ENCODE measurements around the gene MAPK10. TPM values are rescaled to one million over a fixed set of nuclear protein-coding genes. Genes with fewer than 3 reads are reported as not detected.

MAPK10 gene
- total RNA-seq, 1 donor from 2014 or later, result 2.0 TPM

DNA sequence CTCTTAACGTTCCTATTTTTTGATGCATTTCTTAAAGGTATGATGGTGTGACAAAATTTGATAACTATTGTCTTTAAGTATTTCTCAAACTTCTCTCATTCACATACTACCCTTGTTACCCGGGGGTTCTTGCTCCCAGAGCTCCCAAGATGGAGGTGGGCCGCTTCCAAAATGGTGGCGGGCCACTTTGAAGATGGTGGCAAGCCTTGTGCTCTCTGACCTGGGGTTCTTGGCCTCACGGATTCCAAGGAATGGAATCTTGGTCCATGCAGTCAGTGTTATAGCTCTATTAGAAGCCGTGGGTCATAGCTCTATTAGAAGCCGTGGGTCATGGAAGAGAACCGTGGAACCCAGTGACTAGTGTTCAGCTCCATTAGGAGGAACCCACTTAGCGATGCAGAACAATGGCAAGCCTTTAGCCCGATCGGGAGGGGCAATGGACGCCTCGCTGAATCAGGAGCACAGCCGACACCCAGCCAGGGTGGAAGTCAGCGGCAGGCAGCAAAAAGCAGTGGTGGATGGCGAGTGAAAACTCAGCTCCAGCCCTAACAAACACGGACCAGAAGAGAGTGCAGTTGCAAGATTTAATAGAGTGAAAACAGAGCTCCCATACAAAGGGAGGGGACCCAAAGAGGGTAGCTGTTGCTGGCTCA is 403.4 kb downstream of the MAPK10 start:
- Mint-ChIP-seq H3K4me3 (ENCODE audit: unreplicated experiment) (no peak overlapping the region), H3K9me3 (ENCODE audit: unreplicated experiment) (no peaks in the 10 kb centered on the region)

DNA sequence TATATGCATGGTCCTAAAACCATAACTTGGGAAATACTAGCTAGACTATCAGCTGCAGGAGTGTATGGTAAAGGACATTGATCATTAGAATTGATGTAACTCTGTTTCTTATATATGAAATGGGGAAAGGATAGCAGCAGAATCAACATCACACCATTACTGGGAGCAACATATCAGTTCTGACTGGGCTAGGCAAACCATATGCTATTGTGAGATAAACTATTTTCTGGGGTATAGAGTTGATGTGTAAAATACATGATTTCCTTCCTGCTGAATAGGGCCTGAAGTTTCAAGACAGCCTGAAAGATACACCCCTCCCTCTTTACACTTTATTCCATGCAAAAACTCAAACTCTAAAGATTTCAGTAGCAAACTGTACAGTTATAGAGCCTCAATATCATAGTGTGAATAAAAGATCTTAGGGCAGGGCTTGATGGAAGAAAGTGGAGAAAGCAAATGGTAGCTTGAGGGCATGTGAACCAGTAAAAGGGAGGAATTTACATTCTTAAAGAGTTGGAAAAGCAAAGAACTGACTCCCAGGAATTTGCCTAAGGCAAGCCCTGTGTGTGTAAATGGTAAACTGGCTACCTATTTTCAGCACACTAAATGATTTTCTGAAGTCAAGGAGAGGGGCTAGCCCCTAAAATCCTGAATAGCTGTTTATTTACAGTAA is 404.1 kb downstream of the MAPK10 start:
- DNase-seq (ENCODE audit: low spot score), result no peak
- Mint-ChIP-seq H3K4me1 (ENCODE audit: unreplicated experiment) (peaks cover 14% of the 10 kb centered on the region), H3K36me3 (ENCODE audit: low read depth, unreplicated experiment) (no peaks in the 10 kb centered on the region), H3K4me3 (ENCODE audit: unreplicated experiment) (no peak overlapping the region), H3K27ac (ENCODE audit: unreplicated experiment) (no peak overlapping the region), H3K27me3 (ENCODE audit: unreplicated experiment) (no peaks in the 10 kb centered on the region), H3K9me3 (ENCODE audit: unreplicated experiment) (no peaks in the 10 kb centered on the region)
- TF ChIP-seq, protein P1, sequence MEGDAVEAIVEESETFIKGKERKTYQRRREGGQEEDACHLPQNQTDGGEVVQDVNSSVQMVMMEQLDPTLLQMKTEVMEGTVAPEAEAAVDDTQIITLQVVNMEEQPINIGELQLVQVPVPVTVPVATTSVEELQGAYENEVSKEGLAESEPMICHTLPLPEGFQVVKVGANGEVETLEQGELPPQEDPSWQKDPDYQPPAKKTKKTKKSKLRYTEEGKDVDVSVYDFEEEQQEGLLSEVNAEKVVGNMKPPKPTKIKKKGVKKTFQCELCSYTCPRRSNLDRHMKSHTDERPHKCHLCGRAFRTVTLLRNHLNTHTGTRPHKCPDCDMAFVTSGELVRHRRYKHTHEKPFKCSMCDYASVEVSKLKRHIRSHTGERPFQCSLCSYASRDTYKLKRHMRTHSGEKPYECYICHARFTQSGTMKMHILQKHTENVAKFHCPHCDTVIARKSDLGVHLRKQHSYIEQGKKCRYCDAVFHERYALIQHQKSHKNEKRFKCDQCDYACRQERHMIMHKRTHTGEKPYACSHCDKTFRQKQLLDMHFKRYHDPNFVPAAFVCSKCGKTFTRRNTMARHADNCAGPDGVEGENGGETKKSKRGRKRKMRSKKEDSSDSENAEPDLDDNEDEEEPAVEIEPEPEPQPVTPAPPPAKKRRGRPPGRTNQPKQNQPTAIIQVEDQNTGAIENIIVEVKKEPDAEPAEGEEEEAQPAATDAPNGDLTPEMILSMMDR (IDR thresholded peaks at IDR 0.05; ENCODE audit: unreplicated experiment), result no peak

More for the DNA sequence above, 403.4 kb downstream of the MAPK10 start:
- H3K27me3 Mint-ChIP-seq (ENCODE audit: unreplicated experiment), result no peaks in the 10 kb centered on the region
- TF ChIP-seq, protein P1 (IDR thresholded peaks at IDR 0.05; ENCODE audit: unreplicated experiment), result no peak
- DNase-seq (ENCODE audit: low spot score), result no peak
- H3K27ac Mint-ChIP-seq (ENCODE audit: unreplicated experiment), result no peak overlapping the region
- H3K4me1 Mint-ChIP-seq (ENCODE audit: unreplicated experiment), result peaks cover 14% of the 10 kb centered on the region
- H3K36me3 Mint-ChIP-seq (ENCODE audit: low read depth, unreplicated experiment), result no peaks in the 10 kb centered on the region

DNA sequence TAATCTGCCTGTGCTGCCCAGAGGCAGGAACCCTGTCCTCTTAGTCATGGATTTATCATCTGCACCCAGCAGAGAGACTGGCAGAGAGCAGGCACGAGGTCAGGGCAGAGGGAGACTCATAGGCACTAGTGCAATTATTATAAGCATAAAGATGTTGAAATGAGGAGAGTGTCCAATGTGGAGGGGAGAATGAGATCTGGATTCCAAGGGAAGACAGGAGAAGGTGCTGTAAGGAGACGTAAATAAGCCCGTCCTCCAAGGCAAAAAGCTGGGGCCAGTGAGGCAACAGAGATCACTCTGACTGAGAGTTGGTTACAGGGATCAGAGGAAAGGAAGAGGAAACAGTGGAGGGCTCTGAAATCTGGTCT is 406.2 kb downstream of the MAPK10 start:
- Mint-ChIP-seq H3K4me3 (ENCODE audit: unreplicated experiment) (no peak overlapping the region), H3K27ac (ENCODE audit: unreplicated experiment) (no peak overlapping the region), H3K36me3 (ENCODE audit: low read depth, unreplicated experiment) (no peaks in the 10 kb centered on the region), H3K9me3 (ENCODE audit: unreplicated experiment) (no peaks in the 10 kb centered on the region), H3K4me1 (ENCODE audit: unreplicated experiment) (peaks cover 14% of the 10 kb centered on the region), H3K27me3 (ENCODE audit: unreplicated experiment) (no peaks in the 10 kb centered on the region)
- TF ChIP-seq, protein P1 (IDR thresholded peaks at IDR 0.05; ENCODE audit: unreplicated experiment), result no peak
- DNase-seq (ENCODE audit: low spot score), result no peak

DNA sequence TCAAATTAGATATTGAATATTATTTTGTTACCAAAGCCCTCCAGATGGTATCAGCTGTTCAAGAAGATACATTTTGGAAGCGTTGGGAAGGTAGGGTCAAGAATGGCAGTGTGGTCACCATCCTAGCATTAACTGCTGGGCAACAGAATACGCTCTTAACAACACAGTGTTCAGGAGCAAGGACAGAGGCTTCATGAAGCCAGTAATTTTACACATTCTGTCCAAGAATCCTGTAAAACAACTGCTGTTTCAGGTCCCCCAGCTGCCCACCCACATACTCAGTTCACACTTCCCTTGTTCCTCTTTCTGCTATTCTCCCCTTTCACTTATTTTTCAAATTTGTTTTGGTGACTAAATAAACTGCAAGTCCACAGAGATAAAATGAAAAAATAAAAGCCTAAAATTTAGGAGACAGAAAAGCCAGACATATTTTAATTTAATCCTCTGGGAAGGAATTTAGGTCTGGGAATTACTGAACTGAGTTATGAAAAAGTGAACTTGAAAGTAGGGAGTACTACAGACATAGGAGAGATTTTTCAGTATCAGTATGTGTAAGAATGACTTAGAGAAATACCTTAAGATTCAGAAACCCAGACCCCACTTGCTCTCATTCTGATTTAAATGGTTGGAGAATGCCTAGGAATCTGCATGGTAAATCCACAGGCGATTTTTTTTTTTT is 406.7 kb downstream of the MAPK10 start:
- no peaks in the 10 kb centered on the region for H3K36me3 Mint-ChIP-seq (ENCODE audit: low read depth, unreplicated experiment)
- no peak overlapping the region for H3K27ac Mint-ChIP-seq (ENCODE audit: unreplicated experiment)

More for the DNA sequence above, 406.7 kb downstream of the MAPK10 start:
- Mint-ChIP-seq H3K27me3 (ENCODE audit: unreplicated experiment) (no peaks in the 10 kb centered on the region), H3K4me3 (ENCODE audit: unreplicated experiment) (no peak overlapping the region), H3K4me1 (ENCODE audit: unreplicated experiment) (peaks cover 14% of the 10 kb centered on the region), H3K9me3 (ENCODE audit: unreplicated experiment) (no peaks in the 10 kb centered on the region)
- no peak for DNase-seq (ENCODE audit: low spot score)
- TF ChIP-seq, protein P1 (IDR thresholded peaks at IDR 0.05; ENCODE audit: unreplicated experiment), result no peak
